ENCODE data around the gene SYT13. TPM values are rescaled to one million over a fixed set of nuclear protein-coding genes. Genes with fewer than 3 reads are reported as not detected.

The SYT13 gene
- total RNA-seq, 1 experiment from 2014 or later: 1.4 TPM

GRCh38 chr11:45267652-45268299 lies 18.4 kb downstream of the SYT13 start (continued):
- TF ChIP-seq, protein P1, sequence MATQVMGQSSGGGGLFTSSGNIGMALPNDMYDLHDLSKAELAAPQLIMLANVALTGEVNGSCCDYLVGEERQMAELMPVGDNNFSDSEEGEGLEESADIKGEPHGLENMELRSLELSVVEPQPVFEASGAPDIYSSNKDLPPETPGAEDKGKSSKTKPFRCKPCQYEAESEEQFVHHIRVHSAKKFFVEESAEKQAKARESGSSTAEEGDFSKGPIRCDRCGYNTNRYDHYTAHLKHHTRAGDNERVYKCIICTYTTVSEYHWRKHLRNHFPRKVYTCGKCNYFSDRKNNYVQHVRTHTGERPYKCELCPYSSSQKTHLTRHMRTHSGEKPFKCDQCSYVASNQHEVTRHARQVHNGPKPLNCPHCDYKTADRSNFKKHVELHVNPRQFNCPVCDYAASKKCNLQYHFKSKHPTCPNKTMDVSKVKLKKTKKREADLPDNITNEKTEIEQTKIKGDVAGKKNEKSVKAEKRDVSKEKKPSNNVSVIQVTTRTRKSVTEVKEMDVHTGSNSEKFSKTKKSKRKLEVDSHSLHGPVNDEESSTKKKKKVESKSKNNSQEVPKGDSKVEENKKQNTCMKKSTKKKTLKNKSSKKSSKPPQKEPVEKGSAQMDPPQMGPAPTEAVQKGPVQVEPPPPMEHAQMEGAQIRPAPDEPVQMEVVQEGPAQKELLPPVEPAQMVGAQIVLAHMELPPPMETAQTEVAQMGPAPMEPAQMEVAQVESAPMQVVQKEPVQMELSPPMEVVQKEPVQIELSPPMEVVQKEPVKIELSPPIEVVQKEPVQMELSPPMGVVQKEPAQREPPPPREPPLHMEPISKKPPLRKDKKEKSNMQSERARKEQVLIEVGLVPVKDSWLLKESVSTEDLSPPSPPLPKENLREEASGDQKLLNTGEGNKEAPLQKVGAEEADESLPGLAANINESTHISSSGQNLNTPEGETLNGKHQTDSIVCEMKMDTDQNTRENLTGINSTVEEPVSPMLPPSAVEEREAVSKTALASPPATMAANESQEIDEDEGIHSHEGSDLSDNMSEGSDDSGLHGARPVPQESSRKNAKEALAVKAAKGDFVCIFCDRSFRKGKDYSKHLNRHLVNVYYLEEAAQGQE (IDR thresholded peaks at IDR 0.05; ENCODE audit: low read depth): no peak
- no peak for TF ChIP-seq SIN3A (IDR thresholded peaks at IDR 0.05; ENCODE audit: low read depth)

GRCh38 chr11:45267052-45267451 lies 19.1 kb downstream of the SYT13 start:
- peak; percentile 90 for ATAC-seq
- DNase-seq (ENCODE audit: low read depth, low spot score): no peak
- H3K9ac ChIP-seq (ENCODE audit: low read length): no peak overlapping the region
- TF ChIP-seq EGR1 (IDR thresholded peaks at IDR 0.05; ENCODE audit: low read depth): no peak
- no peak for TF ChIP-seq POLR2AphosphoS5 (IDR thresholded peaks at IDR 0.05; ENCODE audit: low read depth, low read length)
- no peak for TF ChIP-seq JUND (IDR thresholded peaks at IDR 0.05)
- no peak for TF ChIP-seq ELF1 (IDR thresholded peaks at IDR 0.05; ENCODE audit: borderline replicate concordance, low read depth)
- TF ChIP-seq EZH2phosphoT487 (IDR thresholded peaks at IDR 0.05; ENCODE audit: borderline replicate concordance): no peak
- TF ChIP-seq YY1 (IDR thresholded peaks at IDR 0.05; ENCODE audit: extremely low read depth, insufficient replicate concordance, low read depth, low read length): no peak
- TF ChIP-seq POLR2A (IDR thresholded peaks at IDR 0.05; ENCODE audit: borderline replicate concordance, extremely low read depth, insufficient read depth, insufficient read length): no peak
- TF ChIP-seq CTCF (IDR thresholded peaks at IDR 0.05 in 2 of 3, conservative IDR thresholded peaks at IDR 0.05 in 1 of 3; ENCODE audit: borderline replicate concordance in 1 of 3, insufficient read depth in 1 of 3, low read depth in 2 of 3, low read length in 2 of 3): peak; percentile 20 to 79 (median 78); a peak in 5 of 6 replicates
- TF ChIP-seq RAD21 (IDR thresholded peaks at IDR 0.05; ENCODE audit: low read depth): 0 out of 2 replicates have a peak, but pooled peaks have one; percentile 14
- no peak for TF ChIP-seq SRF (IDR thresholded peaks at IDR 0.05; ENCODE audit: low read depth)
- no peak for TF ChIP-seq ZFX (IDR thresholded peaks at IDR 0.05)
- no peak for TF ChIP-seq ZBTB33 (IDR thresholded peaks at IDR 0.05; ENCODE audit: extremely low read depth, insufficient replicate concordance, low read length)
- TF ChIP-seq, protein P2, sequence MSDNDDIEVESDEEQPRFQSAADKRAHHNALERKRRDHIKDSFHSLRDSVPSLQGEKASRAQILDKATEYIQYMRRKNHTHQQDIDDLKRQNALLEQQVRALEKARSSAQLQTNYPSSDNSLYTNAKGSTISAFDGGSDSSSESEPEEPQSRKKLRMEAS (IDR thresholded peaks at IDR 0.05): peak; percentile 25; the same call in 1 of the 2 replicates
- TF ChIP-seq SP1 (IDR thresholded peaks at IDR 0.05; ENCODE audit: low read depth): no peak
- no peak for TF ChIP-seq TCF7L2 (IDR thresholded peaks at IDR 0.05; ENCODE audit: borderline replicate concordance, extremely low read depth, insufficient read depth, insufficient read length)
- TF ChIP-seq ATF3 (IDR thresholded peaks at IDR 0.05): no peak

More at GRCh38 chr11:45267052-45267451, 19.1 kb downstream of the SYT13 start:
- Histone ChIP-seq H3K27me3 (ENCODE audit: insufficient read depth, low read length) (no peaks in the 10 kb centered on the region), H3K4me1 (ENCODE audit: control insufficient read depth in 1 of 2, insufficient read depth in 2 of 2, low read length in 2 of 2) (peaks cover 8 to 26% of the 10 kb centered on the region in 2 experiments), H3K4me3 (replicated peaks in 1 of 2; ENCODE audit: low read depth in 1 of 2, low read length in 2 of 2) (no peak overlapping the region), H3K9me3 (ENCODE audit: control insufficient read depth in 1 of 2, insufficient read depth in 1 of 2, low read depth in 1 of 2, low read length in 2 of 2) (no peaks in the 10 kb centered on the region), H2AFZ (ENCODE audit: low read depth, low read length, poor library complexity, severe bottlenecking) (peak overlapping the region; percentile 51), H4K20me1 (ENCODE audit: insufficient read depth) (no peaks in the 10 kb centered on the region), H3K27ac (ENCODE audit: low read depth, low read length) (no peak overlapping the region), H3K4me2 (ENCODE audit: low read length) (no peak overlapping the region), H3K79me2 (ENCODE audit: insufficient read depth, low read length) (no peaks in the 10 kb centered on the region), H3K36me3 (ENCODE audit: control insufficient read depth in 1 of 2, insufficient read depth in 2 of 2, low read length in 2 of 2) (no peaks in the 10 kb centered on the region), H3K9me2 (ENCODE audit: insufficient read depth) (no peaks in the 10 kb centered on the region)
- ChIA-PET CTCF (interaction anchor here (0.9 kb wide), 1 partner anchor 25 kb away, joined by 3 read pairs; no protein-coding TSS in a partner anchor), POLR2A (no interaction called here), RAD21 (ENCODE audit: low non-redundant PET in 1 of 2, low total read pairs in 2 of 2, uncharacterized antibody in 2 of 2, unreplicated experiment in 2 of 2) (no interaction called here)
- intact Hi-C loops (cut with micrococcal nuclease): no loop called here
- BruUV-seq (replicated peaks): no TSS peak
